GM18870 (cell line): Measurements from ENCODE around the gene NEU1.
A peak's percentile ranks its signal among the peaks of the same experiment; 100 is the strongest.
"Not testable (repeated sequence)": the region's sequence is repeated elsewhere in the genome, so short reads cannot be mapped to it uniquely, and the experiment has no call there.

Source experiments
- ATAC-seq: cut with Tn5 transposase; IDR thresholded peaks from one replicate; pipeline ENCODE4 v1.9.1; 2021; ENCODE audit warnings: moderate library complexity; ENCODE audit not compliant: unreplicated experiment

NEU1 gene

GRCh38 chr6:31847276-31847978 lies 15.2 kb downstream of the NEU1 start:
- ATAC-seq, result no peak

- no peak for ATAC-seq
Measured at GRCh38 chr6:31844507-31844906, 18.1 kb downstream of the NEU1 start.

GRCh38 chr6:31842053-31842452 lies 20.6 kb downstream of the NEU1 start:
- ATAC-seq, result no peak

GRCh38 chr6:31839779-31840126 lies 22.9 kb downstream of the NEU1 start:
- ATAC-seq, result not testable (repeated sequence)

- ATAC-seq, result no peak
Measured at GRCh38 chr6:31838968-31839367, 23.7 kb downstream of the NEU1 start.

GRCh38 chr6:31838114-31838553 lies 24.5 kb downstream of the NEU1 start:
- not testable (repeated sequence) for ATAC-seq

GRCh38 chr6:31837369-31838113 lies 25.1 kb downstream of the NEU1 start:
- no peak for ATAC-seq

- no peak for ATAC-seq
Measured at GRCh38 chr6:31836474-31837368, 25.9 kb downstream of the NEU1 start.

- no peak for ATAC-seq
Measured at GRCh38 chr6:31836047-31836473, 26.6 kb downstream of the NEU1 start.

GRCh38 chr6:31834367-31835250 lies 28.0 kb downstream of the NEU1 start:
- no peak for ATAC-seq

- no peak for ATAC-seq
Measured at GRCh38 chr6:31831350-31832215, 31.0 kb downstream of the NEU1 start.

GRCh38 chr6:31830886-31831335 lies 31.7 kb downstream of the NEU1 start:
- no peak for ATAC-seq

- ATAC-seq, result no peak
Measured at GRCh38 chr6:31829633-31830283, 32.9 kb downstream of the NEU1 start.

- peak; percentile 59 for ATAC-seq
Measured at GRCh38 chr6:31827286-31828079, 35.1 kb downstream of the NEU1 start, which contains the start of gene HSPA1B. Gene HSPA1B (plus strand): TSS chr6:31827738. CDS start chr6:31827951, 213 bp downstream.

GRCh38 chr6:31826793-31827285 lies 35.8 kb downstream of the NEU1 start:
- no peak for ATAC-seq

- no peak for ATAC-seq
Measured at GRCh38 chr6:31825553-31825952, 37.1 kb downstream of the NEU1 start.

GRCh38 chr6:31823592-31824196 lies 38.9 kb downstream of the NEU1 start:
- ATAC-seq, result not testable (repeated sequence)
